AML-193 (cell line): Measurements from ENCODE around the gene MAP7.
"Not testable (repeated sequence)": the region's sequence is repeated elsewhere in the genome, so short reads cannot be mapped to it uniquely, and the experiment has no call there.

Experiments used
- DNase-seq, 2 experiments: peaks; one replicate each; lab custom pipeline; 2025; lab: John Stamatoyannopoulos, UW

Gene MAP7

DNA sequence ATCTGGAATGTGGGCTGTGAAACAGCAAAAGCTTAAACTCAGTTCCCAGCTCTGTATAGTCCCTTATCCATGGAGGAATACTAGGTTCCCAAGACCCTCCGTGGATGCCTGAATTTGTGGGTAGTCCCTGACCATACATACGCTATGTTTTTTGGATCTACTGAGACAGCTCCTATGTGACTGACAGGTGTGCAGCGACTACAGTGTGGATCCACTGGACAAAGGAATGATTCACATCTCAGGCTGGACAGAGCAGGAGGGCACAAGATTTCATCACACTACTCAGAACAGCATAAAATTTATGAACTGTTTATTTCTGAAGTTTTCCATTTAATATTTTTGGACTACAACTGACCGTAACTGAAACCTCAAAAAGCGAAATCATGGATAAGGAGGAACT lies 125.3 kb downstream of the MAP7 start:
- no peak for DNase-seq

DNA sequence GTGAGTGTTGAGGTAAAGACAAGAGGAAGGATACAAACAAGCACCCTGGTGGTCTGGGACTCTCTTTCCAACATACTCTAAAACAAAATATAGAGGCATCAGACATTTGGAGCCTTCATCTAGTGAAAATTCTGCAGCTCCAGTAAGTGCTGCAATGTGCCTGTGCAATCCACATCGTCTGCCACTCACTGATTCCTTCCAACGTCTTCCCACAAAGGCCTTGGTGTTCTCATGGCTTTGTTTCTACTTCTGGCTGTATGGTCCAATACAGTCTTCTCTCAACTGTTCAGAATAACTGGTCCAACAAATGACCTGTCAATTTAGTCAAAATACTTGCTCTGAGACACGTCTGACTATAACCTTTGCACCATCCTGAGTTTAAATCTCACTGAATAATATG lies 125.8 kb downstream of the MAP7 start:
- no peak for DNase-seq

DNA sequence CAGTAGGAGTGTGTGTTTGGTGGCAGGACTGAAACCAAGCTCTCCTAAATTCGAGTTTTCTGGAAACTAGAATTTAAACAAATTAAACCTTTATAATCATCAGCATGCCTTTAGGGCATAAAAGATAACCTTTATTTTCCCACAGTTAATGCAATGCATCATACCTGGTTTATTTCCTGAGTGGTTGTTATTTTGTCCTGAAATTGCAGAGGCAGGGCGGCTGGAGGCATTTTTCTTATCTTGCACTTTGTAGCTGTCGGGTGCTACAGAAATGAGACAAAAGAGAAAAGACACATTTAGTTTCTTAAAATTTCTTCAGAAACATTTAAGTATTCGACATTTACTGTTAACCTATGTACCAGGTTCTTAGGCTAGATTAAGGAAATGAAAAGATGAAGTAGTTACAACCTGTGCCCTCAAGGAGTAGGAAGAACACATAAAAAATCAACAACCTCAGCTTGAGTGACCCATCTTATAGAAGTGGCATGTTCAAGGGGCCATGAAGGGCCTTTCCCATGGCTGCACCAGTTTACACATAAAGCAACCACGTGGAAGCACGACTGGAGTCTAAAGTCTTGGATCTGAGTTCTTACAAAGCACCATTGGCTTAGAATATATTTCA lies 128.6 kb downstream of the MAP7 start:
- DNase-seq = no peak

DNA sequence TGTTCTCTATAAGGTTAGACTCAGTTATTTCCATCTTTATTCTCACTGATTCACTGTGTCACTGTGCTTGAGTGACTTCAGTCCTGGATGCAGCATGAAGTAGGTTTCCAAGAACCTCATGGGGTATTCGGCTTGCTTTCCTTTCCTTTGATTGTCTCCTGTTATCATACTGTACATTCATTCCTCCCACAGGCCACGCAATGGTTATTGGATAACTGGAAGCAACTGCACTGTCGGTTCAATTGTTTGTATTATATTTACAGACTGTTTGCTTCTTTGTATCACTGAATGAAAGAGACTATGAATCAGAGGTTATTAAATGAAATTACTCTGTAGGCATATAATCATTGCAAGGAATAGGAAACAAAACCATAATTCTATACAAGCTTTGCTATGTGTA lies 129.4 kb downstream of the MAP7 start:
- no peak for DNase-seq

DNA sequence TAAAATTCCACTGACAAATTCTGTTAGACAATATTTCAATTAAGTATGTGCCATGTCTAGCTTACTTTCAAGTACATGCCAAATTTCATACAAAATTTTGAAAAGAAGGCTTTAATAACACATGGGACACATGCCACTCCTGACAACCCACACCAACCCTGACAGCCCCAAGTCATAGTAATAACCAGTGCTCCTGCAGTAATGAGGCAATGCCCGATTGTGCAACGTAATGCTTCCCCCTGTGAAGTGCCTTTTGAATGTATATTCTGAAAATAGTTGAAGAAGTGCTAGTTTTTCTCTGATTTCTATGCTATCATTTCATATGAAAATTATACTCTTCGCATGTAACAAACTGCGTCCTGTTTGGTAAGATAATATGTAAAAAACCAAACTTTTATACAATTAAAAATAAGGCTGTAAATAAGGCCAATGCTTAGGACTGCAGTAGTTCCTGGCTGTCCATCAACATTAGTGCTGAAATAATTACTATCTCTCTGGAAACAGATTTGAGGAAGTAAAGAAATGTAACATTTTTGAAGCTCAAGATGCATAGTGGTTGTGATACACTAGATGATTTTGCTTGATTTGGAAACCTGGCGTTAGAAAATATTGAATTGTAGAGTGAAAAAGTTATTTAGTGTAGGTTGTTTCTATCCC lies 134.7 kb downstream of the MAP7 start:
- DNase-seq = peak; percentile 77

DNA sequence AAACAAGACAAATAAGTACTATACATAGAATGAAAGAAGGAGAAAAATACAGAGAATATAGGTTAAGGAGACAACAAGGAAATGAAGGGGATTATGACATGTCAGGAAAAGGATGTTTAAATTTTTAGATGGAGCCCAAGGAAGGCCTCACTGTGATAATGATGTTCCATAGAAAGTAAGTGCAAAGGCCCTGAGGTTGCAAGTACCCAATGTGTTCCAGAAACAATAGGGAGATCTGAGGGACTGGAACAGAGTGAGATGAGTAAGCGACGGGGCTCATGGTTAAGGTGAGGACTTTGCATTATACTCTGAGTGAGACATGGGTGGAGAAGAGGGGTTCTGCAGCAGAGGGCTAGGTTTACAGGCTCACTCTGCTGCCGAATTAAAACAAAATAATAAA lies 137.8 kb downstream of the MAP7 start:
- DNase-seq = no peak

DNA sequence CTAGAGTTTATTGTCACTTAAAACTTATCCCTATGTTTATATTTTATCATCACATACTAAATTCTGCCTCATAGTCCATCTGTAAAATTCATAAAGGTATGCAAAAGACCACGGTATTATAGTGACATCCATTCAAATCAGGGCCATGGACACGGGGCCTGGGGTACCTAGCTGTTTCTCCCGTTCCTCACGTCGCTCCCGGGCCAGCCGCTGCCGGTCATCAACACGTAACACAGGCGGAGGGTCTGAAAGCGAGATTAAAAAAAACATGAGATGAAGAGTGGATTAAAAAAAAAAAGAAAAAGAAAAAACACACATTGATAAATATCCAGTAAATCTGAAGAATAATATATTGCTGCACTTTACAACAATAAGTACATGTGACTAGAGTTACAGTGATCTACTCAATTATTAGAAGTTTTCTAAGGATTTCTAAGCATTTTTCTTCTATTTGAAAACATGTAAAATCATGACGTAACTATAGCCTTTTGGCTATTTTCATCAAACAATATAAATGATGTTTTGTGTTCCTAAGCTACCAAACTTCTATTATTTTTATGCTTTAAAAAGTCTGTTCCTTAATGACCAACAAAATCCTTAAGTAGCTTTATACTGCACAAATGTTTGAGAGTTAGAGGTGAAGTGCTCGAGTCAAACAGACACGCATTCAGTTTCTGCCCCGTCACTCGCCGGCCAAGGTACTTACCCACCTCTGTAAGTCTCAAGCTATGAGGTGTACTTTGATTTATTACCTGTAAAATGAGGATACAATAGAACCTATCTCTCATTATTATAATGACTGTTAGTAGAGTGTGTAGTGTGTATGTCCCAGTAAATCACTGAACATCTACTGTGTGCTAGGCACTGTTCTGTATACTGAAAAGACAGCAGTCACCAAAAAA lies 138.5 kb downstream of the MAP7 start:
- DNase-seq = no peak

DNA sequence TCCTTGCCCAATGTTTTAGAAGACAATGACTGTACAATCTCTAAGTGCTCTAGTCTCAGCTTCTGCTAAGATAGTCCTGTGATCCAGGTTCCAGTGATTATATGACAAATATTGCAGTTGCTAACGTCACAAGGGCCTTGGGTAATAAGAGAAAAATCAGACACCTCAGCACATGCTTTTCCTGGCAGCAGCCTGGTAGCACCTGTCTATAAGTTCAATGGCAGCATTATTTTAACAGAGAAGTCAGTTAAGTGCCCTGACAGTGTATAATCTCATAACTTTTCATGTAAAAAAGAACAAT lies 139.2 kb downstream of the MAP7 start:
- no peak for DNase-seq

DNA sequence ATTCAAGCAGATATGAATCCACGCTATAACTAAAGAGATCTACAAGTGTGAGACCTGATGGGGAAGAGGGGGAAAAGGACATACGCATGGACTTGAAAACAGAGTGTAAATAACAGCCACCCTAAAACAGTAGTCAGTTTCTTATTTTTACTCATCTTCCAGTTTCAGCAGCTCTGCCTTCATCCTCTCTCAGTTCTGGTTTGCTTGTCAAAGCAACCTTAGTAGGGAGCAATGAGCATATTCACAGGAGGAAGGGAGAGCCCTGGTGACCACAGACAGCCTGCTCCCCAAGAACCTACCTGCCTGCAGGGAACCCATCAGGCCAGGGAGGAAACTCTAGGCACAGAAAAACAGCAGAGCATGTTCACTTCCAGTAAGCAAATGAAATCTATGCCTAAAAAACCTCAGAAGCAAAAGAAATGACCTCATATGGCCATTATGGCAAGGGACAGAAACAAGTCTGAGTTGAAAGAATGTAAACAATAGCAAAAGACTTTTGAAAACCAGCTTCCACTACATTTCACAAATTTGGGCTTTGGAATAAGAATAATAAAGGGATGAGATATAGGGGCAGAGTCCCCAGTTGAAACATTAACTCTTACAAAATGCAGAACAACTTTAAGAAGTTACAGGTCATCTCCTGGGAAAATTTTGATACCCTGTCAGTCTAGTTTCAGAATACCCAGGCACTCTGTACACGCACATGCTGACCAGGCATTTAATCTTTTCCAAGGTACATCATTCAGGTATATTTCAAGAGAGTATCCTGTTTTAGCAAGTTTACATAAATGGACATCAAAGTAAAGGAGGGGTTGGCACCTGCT lies 139.8 kb downstream of the MAP7 start:
- no peak for DNase-seq

DNA sequence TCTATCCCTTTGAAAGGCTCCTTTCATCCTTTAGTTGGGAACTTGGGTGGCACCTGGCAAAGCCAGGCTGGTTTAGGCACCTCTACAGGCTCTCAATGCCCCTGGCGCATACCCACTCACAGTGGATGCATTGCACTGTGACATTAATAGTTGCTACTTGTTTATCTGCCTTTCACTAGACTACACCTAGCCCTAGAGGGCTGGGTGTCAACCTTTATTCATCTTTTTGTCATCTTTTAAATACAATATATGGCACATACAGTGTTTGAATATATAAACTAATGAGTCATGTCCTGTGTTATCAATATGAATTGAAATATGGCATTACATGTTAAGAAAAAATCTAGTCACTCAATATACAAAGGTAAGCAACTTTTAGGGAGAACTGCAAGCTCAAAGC lies 140.6 kb downstream of the MAP7 start:
- no peak for DNase-seq

DNA sequence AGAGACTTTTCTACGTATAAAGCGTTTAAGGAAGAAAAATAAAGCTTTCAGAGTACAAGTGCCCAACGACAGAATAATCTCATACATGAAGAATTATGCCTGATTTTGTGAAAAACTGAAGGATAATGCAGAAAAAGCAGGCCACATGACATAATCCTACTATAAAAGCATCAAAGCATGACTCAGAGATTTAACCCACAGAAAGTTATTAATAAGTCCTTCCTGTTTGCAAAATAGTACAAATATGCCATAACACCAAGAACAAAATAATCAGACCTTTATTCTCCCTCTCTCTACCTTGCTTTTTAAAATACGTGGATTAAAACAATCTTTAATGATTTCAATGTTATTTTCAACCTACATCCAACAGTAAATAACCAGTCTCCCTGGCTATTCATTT lies 142.0 kb downstream of the MAP7 start:
- DNase-seq = no peak

DNA sequence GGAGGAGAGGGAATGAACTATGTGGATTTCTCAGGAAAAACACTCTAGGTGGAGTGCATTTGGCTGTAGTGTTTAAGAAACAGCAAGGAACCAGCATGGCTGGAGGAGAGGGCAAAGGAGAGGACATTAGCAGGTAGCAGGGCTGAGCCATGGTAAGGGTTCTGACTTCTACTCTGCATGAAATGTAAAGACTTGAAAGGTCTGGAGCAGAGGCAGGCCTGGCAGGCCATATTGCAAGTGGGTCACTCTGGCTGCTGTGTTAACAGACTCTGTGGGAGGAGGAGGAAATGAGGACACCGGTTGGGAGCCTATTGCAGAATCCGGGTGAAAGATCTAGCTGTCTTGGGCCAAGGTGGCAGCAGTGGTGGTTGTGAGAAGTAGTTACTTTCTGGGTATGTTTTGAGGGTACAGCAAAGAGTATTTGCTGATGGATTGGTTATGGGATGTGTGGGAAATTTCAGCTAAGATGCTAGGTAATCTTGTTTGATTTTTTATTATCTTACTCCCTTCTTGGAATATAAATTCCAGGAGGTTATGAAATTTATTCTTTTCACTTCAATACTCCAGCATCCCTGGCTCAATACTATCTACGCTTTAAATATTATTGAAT lies 144.7 kb downstream of the MAP7 start:
- DNase-seq = no peak

DNA sequence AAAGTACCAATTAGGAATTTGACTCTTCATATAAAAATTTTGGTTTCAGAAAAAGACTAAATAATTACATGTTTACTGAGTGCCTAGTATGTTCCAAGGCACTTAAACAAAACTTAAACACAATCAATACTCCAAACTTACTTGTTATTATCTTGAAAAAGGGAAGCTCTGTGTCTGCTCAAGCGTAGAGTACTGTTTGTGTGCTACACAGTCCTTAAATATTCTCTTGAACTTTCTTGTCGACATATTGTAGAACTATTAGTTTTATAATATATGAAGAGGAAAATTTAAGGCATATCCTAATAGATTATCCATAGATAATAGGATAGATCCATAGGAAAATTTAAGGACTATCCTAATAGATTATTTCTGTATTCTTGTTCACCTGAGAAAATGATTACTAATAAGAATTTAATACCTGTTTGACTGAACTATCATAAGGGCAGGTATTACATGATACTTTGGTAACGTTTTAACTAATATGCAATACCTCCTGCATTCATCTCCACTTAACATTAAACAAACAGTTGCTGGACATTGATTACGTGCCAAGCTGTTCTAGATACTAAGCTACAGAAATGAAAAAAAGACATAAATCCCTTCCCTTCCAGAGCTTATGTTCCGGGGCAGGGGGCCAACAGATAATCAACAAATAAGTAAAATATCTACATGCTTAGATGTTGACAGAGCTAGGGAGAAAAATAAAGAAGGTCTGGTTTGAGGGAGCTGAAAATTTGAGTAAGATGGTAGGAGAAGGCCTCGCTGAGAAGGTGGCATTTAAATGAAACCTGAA lies 145.4 kb downstream of the MAP7 start:
- no peak for DNase-seq

DNA sequence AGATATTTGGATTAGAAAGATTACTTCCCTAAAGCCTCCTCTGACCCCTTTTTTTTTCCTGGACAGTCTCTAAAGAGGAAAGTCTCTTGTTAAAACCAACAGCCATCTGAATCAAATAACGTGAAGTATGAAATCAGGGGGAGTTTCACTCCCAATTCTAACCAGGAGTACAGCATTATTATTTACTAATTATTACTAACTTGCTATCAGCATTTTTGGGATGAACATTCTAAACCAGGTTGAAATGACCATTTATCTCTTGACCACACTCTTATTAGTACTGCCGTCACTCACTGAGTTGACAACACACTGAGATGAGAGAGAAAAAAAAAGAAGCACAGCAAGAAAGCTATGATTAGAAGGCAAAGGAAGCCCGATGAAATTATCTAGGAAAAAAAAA lies 146.2 kb downstream of the MAP7 start:
- DNase-seq = no peak

DNA sequence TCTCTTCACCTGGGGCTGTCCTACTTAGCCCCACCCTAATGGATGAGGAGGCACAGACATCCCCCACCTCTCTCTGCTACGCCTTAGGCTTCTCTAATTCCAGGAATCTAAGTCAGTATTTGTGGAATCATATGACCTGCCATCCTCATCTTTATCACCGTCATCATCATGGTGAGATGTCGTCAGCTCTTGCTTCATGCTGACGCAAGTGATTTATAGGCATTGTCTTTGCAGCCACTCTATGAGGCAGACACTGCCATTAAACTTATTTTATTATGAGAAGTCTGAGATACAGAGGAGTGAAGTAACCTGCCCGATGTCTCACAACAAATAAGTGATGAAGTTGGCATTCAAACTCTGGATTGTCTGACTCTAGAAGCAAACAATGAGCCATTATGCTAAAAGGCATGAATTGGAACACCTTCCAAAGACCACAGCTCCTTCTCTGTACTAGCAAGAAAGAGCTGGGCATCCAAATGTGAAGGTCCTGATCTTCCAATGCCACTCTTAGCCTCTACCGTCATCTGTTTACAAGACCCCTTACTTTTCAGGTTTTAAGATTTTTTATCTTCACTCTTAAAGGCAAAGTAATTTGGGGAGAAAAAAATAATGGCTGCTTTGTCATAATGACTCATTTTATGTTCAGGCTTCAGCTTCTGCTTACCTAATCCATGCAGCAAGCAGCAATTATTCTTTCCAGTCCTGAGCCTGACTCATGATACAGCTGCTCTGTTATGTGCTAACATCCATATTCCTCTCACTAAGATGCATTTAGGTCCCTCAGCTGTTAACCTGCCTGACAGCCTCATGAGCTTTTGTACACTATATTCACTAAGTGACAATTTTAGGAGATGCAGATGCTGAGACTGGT lies 146.9 kb downstream of the MAP7 start:
- DNase-seq = no peak

DNA sequence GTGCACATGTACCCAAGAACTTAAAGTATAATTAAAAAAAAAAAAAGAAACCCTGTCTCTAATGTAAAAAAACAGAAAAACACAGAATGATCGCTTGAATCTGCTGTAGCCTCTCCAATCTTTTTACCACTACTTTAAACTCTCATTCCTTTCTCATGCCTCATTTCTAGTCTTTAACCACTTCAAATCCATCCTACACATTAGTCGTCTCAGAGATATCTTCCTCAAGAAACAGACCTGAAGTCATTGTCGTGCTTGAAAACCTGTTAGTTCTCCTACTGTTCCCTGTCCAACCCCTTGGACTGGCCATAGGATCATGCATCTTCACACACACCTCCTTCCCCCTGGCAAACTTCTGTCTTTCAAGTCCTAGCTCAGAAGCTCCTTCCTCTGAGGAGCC lies 148.5 kb downstream of the MAP7 start:
- DNase-seq = no peak

DNA sequence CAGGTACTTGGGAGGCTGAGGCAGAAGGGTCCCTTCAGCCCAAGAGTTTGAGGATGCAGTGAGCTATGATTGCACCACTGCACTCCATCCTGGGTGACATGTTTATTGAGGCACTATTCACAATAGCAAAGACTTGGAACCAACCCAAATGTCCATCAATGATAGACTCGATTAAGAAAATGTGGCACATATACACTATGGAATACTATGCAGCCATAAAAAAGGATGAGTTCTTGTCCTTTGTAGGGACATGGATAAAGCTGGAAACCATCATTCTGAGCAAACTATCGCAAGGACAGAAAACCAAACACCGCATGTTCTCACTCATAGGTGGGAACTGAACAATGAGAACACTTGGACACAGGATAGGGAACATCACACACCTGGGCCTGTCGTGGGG lies 149.0 kb downstream of the MAP7 start:
- DNase-seq = not testable (repeated sequence)

DNA sequence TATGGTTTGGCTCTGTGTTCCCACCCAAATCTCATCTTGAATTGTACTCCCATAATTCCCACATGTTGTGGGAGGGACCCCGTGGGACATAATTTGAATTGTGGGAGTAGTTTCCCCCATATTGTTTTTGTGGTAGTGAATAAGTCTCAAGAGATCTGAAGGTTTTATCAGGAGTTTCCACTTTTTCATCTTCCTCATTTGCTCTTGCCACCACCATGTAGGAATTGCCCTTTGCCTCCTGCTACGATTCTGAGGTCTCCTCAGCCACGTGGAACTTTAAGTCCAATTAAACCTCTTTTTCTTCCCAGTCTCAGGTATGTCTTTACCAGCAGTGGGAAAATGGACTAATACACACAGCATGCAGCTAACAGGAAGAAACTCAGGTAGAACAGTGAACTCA lies 151.8 kb downstream of the MAP7 start:
- DNase-seq = no peak

DNA sequence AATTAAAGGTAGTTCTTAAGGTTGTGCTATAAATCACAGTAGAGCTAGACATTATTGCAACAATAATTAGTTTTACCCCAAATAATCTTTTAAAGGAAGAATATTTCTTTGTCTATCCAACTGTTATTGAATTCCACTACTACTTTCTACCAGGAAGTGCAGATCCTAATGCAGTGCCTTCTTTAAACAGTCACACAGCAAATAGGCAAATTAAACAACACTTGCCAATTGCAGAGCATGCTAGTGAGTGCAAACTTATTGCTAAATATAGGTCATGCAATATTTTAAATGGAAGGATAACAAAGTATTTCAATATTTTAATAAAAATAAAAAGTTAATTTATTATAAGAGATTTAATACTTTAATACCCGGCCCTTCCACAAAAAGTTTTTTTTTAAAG lies 153.3 kb downstream of the MAP7 start:
- no peak for DNase-seq

DNA sequence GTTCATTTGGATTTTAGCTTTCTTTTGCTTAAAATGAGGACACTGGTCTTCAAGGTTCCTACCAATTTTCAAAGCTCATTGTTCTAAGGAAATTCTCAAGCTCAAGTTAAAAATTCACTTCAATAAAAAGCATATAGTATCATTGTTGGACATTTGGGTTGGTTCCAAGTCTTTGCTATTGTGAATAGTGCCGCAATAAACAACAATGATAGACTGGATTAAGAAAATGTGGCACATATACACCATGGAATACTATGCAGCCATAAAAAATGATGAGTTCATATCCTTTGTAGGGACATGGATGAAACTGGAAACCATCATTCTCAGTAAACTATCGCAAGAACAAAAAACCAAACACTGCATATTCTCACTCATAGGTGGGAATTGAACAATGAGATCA lies 159.3 kb downstream of the MAP7 start:
- DNase-seq = not testable (repeated sequence)
